GM10266 (cell line): ENCODE results near the gene STRN4.
"Not testable (repeated sequence)": the region's sequence is repeated elsewhere in the genome, so short reads cannot be mapped to it uniquely, and the experiment has no call there.

ENCODE experiments used
- DNase-seq: peaks from one replicate; pipeline ENCODE4 v3.0.0; 2012; ENCODE audit errors: extremely low spot score
- TF ChIP-seq, protein P1 (sequence below): IDR thresholded peaks from 2 replicates; pipeline ENCODE4 v1.5.1; 2012; ENCODE audit warnings: mild to moderate bottlenecking, low read depth; ENCODE audit not compliant: control insufficient read depth, insufficient read depth; ENCODE audit errors: missing control alignments

The STRN4 gene

GRCh38 chr19:46782355-46783019, 36.2 kb upstream of the STRN4 start:
- TF ChIP-seq, protein P1, sequence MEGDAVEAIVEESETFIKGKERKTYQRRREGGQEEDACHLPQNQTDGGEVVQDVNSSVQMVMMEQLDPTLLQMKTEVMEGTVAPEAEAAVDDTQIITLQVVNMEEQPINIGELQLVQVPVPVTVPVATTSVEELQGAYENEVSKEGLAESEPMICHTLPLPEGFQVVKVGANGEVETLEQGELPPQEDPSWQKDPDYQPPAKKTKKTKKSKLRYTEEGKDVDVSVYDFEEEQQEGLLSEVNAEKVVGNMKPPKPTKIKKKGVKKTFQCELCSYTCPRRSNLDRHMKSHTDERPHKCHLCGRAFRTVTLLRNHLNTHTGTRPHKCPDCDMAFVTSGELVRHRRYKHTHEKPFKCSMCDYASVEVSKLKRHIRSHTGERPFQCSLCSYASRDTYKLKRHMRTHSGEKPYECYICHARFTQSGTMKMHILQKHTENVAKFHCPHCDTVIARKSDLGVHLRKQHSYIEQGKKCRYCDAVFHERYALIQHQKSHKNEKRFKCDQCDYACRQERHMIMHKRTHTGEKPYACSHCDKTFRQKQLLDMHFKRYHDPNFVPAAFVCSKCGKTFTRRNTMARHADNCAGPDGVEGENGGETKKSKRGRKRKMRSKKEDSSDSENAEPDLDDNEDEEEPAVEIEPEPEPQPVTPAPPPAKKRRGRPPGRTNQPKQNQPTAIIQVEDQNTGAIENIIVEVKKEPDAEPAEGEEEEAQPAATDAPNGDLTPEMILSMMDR, result no peak
- DNase-seq, result no peak

- DNase-seq, result not testable (repeated sequence)
These were observed 31.9 kb upstream of the STRN4 start for GRCh38 chr19:46777956-46778645.

- no peak for DNase-seq
- TF ChIP-seq, protein P1, result no peak
These were observed 31.0 kb upstream of the STRN4 start for GRCh38 chr19:46776927-46777911.

DNA sequence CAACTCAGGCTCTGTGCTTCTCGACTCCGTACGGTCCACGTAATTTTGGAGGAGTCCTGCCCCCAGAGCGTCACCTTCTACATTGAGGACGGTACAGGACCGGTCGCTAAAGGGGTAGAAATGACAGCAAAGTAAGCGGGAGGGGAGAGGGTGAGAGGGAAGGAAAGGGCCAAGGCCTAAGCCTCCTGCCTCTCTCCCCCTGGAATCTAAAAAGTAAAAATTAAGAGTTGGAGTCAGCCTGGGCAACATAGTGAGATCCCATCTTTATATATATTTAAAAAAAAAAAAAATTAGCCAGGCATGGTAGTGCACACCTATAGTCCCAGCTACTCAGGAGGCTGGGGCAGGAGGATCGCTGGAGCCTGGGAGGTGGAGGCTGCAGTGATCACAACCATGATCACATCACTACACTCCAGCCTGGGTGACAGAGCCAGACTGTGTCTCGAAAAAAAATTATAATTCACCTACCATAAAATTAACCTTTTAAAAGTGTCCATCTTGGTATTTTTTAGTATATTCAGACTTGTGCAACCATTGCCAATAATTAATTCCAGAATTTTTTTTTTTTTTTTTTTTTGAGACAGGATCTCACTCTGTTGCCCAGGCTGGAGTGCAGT, 29.5 kb upstream of the STRN4 start:
- no peak for DNase-seq
- TF ChIP-seq, protein P1, result no peak

- DNase-seq, result no peak
- TF ChIP-seq, protein P1, result no peak
These were observed 26.8 kb upstream of the STRN4 start for GRCh38 chr19:46773018-46773399.

DNA sequence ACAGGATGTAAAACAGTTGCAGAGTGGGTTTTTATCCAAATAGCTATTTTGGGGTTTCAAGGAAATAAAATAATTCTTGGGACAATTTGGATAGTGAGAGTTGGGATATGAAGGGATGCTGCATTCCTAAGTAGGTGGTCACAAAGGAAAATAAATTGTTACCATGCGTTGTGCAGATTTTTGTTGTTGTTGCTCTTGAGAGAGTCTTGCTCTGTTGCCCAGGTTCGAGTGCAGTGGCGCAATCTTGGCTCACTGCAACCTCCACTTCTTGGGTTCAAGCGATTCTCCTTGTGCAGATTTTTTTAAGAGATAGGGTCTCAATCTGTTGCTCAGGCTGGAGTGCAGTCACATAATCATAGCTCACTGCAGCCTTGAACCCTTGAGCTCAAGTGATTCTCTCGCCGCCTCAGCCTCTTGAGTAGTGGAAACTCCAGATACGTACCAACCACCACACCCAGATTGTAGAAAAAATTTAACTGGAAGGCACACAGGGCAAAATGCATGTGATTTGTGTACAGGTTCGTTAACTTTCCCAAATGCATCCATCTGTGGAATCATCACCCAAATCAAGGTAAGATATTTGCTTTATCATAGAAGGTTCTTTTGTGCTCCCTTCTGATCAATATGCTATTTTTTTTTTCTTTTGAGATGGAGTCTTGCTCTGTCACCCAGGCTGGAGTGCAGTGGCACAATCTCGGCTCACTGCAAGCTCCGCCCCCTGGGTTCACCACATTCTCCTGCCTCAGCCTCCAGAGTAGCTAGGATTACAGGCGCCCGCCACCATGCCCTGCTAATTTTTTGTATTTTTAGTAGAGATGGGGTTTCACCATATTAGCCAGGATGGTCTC, 26.1 kb upstream of the STRN4 start:
- TF ChIP-seq, protein P1, result no peak
- no peak for DNase-seq

DNA sequence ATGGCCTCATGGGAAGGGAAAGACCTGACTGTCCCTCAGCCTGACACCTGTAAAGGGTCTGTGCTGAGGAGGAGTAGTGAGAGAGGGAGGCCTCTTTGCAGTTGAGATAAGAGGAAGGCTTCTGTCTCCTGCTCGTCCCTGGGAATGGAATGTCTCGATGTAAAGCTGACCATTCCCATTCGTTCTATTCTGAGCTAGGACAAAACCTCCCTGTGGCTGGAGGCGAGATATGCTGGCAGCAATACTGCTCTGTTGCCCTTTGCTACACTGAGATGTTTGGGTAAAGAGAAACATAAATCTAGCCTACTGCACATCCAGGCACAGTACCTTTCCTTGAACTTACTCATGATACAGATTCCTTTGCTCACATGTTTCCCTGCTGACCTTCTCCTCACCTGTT, 22.5 kb upstream of the STRN4 start:
- not testable (repeated sequence) for DNase-seq
